Endothelial cell (in vitro differentiated cells): ENCODE results near the gene IL24. TPM values are rescaled to one million over a fixed set of nuclear protein-coding genes. Genes with fewer than 3 reads are reported as not detected.
A peak's percentile ranks its signal among the peaks of the same experiment; 100 is the strongest.

ENCODE experiments used
- DNase-seq: peaks from one replicate; pipeline ENCODE4 v3.0.0; 2021; ENCODE audit warnings: low spot score
- H3K27ac Mint-ChIP-seq: one replicate; pipeline ENCODE4 v1.8.0; 2021; ENCODE audit warnings: mixed read lengths, inconsistent platforms; ENCODE audit not compliant: unreplicated experiment
- H3K27me3 Mint-ChIP-seq: one replicate; pipeline ENCODE4 v1.8.0; 2021; ENCODE audit warnings: mild to moderate bottlenecking, moderate library complexity, mixed read lengths, inconsistent platforms; ENCODE audit not compliant: unreplicated experiment
- H3K36me3 Mint-ChIP-seq: one replicate; pipeline ENCODE4 v1.8.0; 2021; ENCODE audit warnings: mild to moderate bottlenecking, low read depth, mixed read lengths, inconsistent platforms; ENCODE audit not compliant: unreplicated experiment
- H3K4me1 Mint-ChIP-seq: one replicate; pipeline ENCODE4 v1.8.0; 2021; ENCODE audit warnings: mild to moderate bottlenecking, mixed read lengths, inconsistent platforms; ENCODE audit not compliant: unreplicated experiment
- H3K4me3 Mint-ChIP-seq: one replicate; pipeline ENCODE4 v1.8.0; 2021; ENCODE audit warnings: mild to moderate bottlenecking, mixed read lengths, inconsistent platforms; ENCODE audit not compliant: unreplicated experiment
- H3K9me3 Mint-ChIP-seq: one replicate; pipeline ENCODE4 v1.8.0; 2021; ENCODE audit warnings: mixed read lengths, inconsistent platforms; ENCODE audit not compliant: unreplicated experiment
- CTCF ChIP-seq: fragments of 200-600 bp; sonication (generic); IDR thresholded peaks from one replicate; pipeline ENCODE4 v1.5.0; 2021; ENCODE audit warnings: antibody characterized with exemption; ENCODE audit not compliant: unreplicated experiment
- total RNA-seq: library from RNA; stranded (reverse); fragmentation: NEBNext Ultra II Directional; extraction: Animal tissue kit (Norgen Biotek cat#: 25700); gene quantifications from one replicate; pipeline ENCODE4 v1.2.1, GENCODE V29; 2021; ENCODE audit not compliant: unreplicated experiment

Gene IL24
- total RNA-seq, 1 donor from 2014 or later: not detected

- peaks cover 9% of the 10 kb centered on the region for H3K27me3 Mint-ChIP-seq
- peaks cover 9% of the 10 kb centered on the region for H3K4me1 Mint-ChIP-seq
- no peaks in the 10 kb centered on the region for H3K36me3 Mint-ChIP-seq
- H3K9me3 Mint-ChIP-seq: no peaks in the 10 kb centered on the region
- H3K27ac Mint-ChIP-seq: no peak overlapping the region
- peak; percentile 67 for DNase-seq
- H3K4me3 Mint-ChIP-seq: no peak overlapping the region
- TF ChIP-seq CTCF: peak; percentile 90
Measured at GRCh38 chr1:206912445-206913095, 15.3 kb downstream of the IL24 start.

- Mint-ChIP-seq H3K4me3 (no peak overlapping the region), H3K27me3 (peaks cover 7% of the 10 kb centered on the region), H3K4me1 (peaks cover 1% of the 10 kb centered on the region), H3K27ac (no peak overlapping the region), H3K36me3 (no peaks in the 10 kb centered on the region), H3K9me3 (no peaks in the 10 kb centered on the region)
- TF ChIP-seq CTCF: no peak
- no peak for DNase-seq
Measured at GRCh38 chr1:206913766-206914537, 16.7 kb downstream of the IL24 start.

- TF ChIP-seq CTCF: no peak
- Mint-ChIP-seq H3K36me3 (no peaks in the 10 kb centered on the region), H3K27me3 (peaks cover 7% of the 10 kb centered on the region), H3K9me3 (no peaks in the 10 kb centered on the region), H3K27ac (no peak overlapping the region), H3K4me3 (no peak overlapping the region), H3K4me1 (no peaks in the 10 kb centered on the region)
- DNase-seq: no peak
Measured at GRCh38 chr1:206915030-206915735, 17.9 kb downstream of the IL24 start.

GRCh38 chr1:206916000-206916709 is 18.9 kb downstream of the IL24 start:
- TF ChIP-seq CTCF: no peak
- Mint-ChIP-seq H3K4me1 (peaks cover 8% of the 10 kb centered on the region), H3K27ac (no peak overlapping the region), H3K36me3 (no peaks in the 10 kb centered on the region), H3K4me3 (no peak overlapping the region), H3K27me3 (peaks cover 7% of the 10 kb centered on the region), H3K9me3 (no peaks in the 10 kb centered on the region)
- DNase-seq: no peak
